Panc1 (cell line): ENCODE measurements around the gene TMPRSS13. TPM values are rescaled to one million over a fixed set of nuclear protein-coding genes. Genes with fewer than 3 reads are reported as not detected.

ENCODE experiments used
- ATAC-seq: fragments of 200-7000 bp; cut with Tn5 transposase; 2 replicates; pipeline ENCODE4 v1.9.1; 2020; ENCODE audit warnings: mild to moderate bottlenecking, moderate library complexity
- BruUV-seq: library from RNA; stranded (reverse); fragments of 400-500 nt; replicated peaks from 2 replicates; lab custom pipeline; 2021; lab: Mats Ljungman, UMichigan
- CTCF ChIA-PET: fragments of 300-600 bp; sonication (Branson Sonifier 250); formaldehyde crosslinking; loops from one replicate; lab custom pipeline; 2022; ENCODE audit warnings: antibody characterized with exemption; lab: Charles Lee
- POLR2A ChIA-PET: fragments of 300-600 bp; sonication (Branson Sonifier 250); formaldehyde crosslinking; loops from one replicate; lab custom pipeline; 2022; ENCODE audit warnings: antibody characterized with exemption; lab: Charles Lee
- DNase-seq: peaks from one replicate; pipeline ENCODE4 v3.0.0-alpha.2; 2010; ENCODE audit warnings: low read depth, low spot score
- H3K27ac ChIP-seq: 2 replicates; pipeline ENCODE4 v1.5.1; 2011; ENCODE audit warnings: mild to moderate bottlenecking, low read length, inconsistent platforms
- H3K27me3 ChIP-seq: fragments of 200-500 bp; sonication (Bioruptor generic); 2 replicates; pipeline ENCODE4 v1.6.0; 2014; ENCODE audit warnings: low read length, inconsistent platforms; ENCODE audit not compliant: control insufficient read depth, insufficient read depth
- H3K36me3 ChIP-seq: fragments of 200-500 bp; sonication (Bioruptor generic); 2 replicates; pipeline ENCODE4 v1.5.1; 2014; ENCODE audit warnings: inconsistent platforms, mild to moderate bottlenecking, low read length, moderate library complexity; ENCODE audit not compliant: control insufficient read depth, insufficient read depth
- H3K4me1 ChIP-seq: 2 replicates; pipeline ENCODE4 v1.5.1; 2011; ENCODE audit warnings: inconsistent platforms, mild to moderate bottlenecking, low read length, moderate library complexity; ENCODE audit not compliant: control insufficient read depth, insufficient read depth
- H3K4me3 ChIP-seq, 2 experiments: 2 replicates each; pipeline ENCODE4 v1.5.1; 2011 to 2012; ENCODE audit warnings: low read depth in 2 of 2, low read length in 2 of 2, mild to moderate bottlenecking in 2 of 2, inconsistent platforms in 1 of 2, moderate library complexity in 1 of 2
- H3K9me3 ChIP-seq: fragments of 200-500 bp; sonication (Bioruptor generic); 2 replicates; pipeline ENCODE4 v1.5.1; 2014; ENCODE audit warnings: low read depth, mild to moderate bottlenecking, inconsistent platforms, low read length, moderate library complexity; ENCODE audit not compliant: control insufficient read depth, insufficient read depth
- CTCF ChIP-seq: fragments of 450-650 bp; IDR thresholded peaks from 2 replicates; pipeline ENCODE4 v1.5.1; 2017; ENCODE audit warnings: mild to moderate bottlenecking
- POLR2AphosphoS5 ChIP-seq: IDR thresholded peaks from 2 replicates; pipeline ENCODE4 v1.6.1; 2012; ENCODE audit warnings: mild to moderate bottlenecking, low read depth, low read length, moderate library complexity
- SIN3A ChIP-seq: IDR thresholded peaks from 2 replicates; pipeline ENCODE4 v1.6.1; 2012; ENCODE audit warnings: low read depth, mild to moderate bottlenecking, low read length, moderate library complexity, borderline replicate concordance; ENCODE audit not compliant: insufficient read depth
- TCF7L2 ChIP-seq: IDR thresholded peaks from 2 replicates; pipeline ENCODE4 v1.6.1; 2011; ENCODE audit warnings: mild to moderate bottlenecking, low read depth, low read length, inconsistent platforms
- in situ Hi-C: cut with HindIII; loops from 2 replicates; pipeline ENCODE4 v1.10.0; 2016; ENCODE audit warnings: low sequenced_read_pairs, low pct_unique_long_range_greater_than_20kb
- intact Hi-C: fragments of 100-400 bp; cut with micrococcal nuclease; formaldehyde crosslinking; loops from one replicate; pipeline ENCODE4 v1.10.0; 2022; ENCODE audit not compliant: unreplicated experiment
- total RNA-seq: library from RNA; stranded (reverse); gene quantifications from one replicate; pipeline ENCODE4 v1.2.1, GENCODE V29; 2021; ENCODE audit not compliant: unreplicated experiment
- TF ChIP-seq, protein P1 (sequence below), 2 experiments: IDR thresholded peaks; 2 replicates each; pipeline ENCODE4 v1.6.1; 2011 to 2012; ENCODE audit warnings: low read depth in 2 of 2, control low read depth in 1 of 2, low read length in 1 of 2, mild to moderate bottlenecking in 1 of 2, moderate library complexity in 1 of 2; ENCODE audit not compliant: insufficient read depth in 1 of 2

TMPRSS13 gene
- total RNA-seq, 1 experiment from 2014 or later, result not detected

DNA sequence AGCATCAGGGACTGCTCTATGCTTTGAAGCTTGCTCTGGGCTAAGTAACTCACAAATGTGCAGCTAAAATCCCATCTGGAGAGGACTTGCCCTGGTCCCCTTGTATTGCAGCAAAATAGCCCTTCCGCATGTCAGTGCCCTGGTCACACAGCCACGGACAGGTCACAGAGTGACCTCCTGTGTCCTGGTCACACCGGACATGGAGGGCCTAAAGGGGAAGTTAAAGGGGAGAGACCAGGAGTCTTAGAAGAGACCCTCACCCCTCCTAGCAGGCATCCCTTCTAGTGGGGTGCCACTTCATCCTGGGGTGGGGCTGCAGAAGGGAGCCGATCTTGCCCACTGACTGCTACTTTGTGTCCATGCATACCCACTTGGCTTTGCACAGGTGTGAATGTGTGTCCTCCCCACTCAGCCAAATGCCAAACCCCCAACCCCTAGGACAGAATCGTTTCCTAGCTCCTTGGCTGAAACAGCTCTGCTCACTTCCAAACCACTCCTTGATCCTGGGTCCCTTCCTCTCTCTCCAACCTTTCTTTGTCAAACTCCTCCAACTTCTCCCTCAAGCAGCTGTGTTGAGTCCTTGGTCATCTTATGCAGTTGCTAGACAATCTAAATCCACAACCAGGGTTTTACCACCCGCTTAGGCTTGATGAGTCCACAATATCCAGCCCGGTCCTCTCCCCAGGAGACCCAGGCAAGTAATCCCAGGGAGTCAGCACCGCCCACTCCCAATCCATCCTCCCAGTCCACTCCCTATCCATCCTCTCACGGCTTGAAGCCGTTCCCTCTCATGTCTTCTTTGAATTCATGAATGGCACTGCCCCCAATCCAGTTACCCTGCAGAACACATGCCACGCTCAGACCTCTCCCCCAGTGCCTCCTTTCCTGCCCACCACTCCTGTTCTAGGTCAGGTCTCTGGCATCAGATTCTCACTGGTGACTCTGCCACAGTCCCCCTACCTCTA is 49.4 kb downstream of the TMPRSS13 start:
- CTCF ChIA-PET, result interaction anchor here (1.3 kb wide), 1 partner anchor 67 kb away, joined by 4 read pairs; no protein-coding TSS in a partner anchor
- intact Hi-C loops (no loop called here), in situ Hi-C loops (no loop called here)
- Histone ChIP-seq H3K4me3 (no peak overlapping the region), H3K27ac (no peak overlapping the region), H3K36me3 (no peaks in the 10 kb centered on the region), H3K4me1 (peaks cover 12% of the 10 kb centered on the region; the same call in 1 of the 2 replicates), H3K27me3 (peaks cover 74% of the 10 kb centered on the region), H3K9me3 (no peaks in the 10 kb centered on the region)
- POLR2A ChIA-PET, result no interaction called here
- TF ChIP-seq SIN3A (no peak), TCF7L2 (no peak), POLR2AphosphoS5 (no peak), CTCF (no peak)
- TF ChIP-seq, protein P1, sequence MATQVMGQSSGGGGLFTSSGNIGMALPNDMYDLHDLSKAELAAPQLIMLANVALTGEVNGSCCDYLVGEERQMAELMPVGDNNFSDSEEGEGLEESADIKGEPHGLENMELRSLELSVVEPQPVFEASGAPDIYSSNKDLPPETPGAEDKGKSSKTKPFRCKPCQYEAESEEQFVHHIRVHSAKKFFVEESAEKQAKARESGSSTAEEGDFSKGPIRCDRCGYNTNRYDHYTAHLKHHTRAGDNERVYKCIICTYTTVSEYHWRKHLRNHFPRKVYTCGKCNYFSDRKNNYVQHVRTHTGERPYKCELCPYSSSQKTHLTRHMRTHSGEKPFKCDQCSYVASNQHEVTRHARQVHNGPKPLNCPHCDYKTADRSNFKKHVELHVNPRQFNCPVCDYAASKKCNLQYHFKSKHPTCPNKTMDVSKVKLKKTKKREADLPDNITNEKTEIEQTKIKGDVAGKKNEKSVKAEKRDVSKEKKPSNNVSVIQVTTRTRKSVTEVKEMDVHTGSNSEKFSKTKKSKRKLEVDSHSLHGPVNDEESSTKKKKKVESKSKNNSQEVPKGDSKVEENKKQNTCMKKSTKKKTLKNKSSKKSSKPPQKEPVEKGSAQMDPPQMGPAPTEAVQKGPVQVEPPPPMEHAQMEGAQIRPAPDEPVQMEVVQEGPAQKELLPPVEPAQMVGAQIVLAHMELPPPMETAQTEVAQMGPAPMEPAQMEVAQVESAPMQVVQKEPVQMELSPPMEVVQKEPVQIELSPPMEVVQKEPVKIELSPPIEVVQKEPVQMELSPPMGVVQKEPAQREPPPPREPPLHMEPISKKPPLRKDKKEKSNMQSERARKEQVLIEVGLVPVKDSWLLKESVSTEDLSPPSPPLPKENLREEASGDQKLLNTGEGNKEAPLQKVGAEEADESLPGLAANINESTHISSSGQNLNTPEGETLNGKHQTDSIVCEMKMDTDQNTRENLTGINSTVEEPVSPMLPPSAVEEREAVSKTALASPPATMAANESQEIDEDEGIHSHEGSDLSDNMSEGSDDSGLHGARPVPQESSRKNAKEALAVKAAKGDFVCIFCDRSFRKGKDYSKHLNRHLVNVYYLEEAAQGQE (IDR thresholded peaks at IDR 0.05; ENCODE audit: insufficient read depth in 1 of 2, low read depth in 2 of 2, low read length in 1 of 2), result no peak
- no TSS peak for BruUV-seq
- ATAC-seq (no peak), DNase-seq (no peak)

- ChIA-PET POLR2A (no interaction called here), CTCF (interaction anchor here (1.3 kb wide), 1 partner anchor 68 kb away, joined by 4 read pairs; no protein-coding TSS in a partner anchor)
- Histone ChIP-seq H3K4me3 (no peak overlapping the region), H3K27ac (no peak overlapping the region), H3K27me3 (peaks cover 75% of the 10 kb centered on the region), H3K9me3 (no peaks in the 10 kb centered on the region), H3K36me3 (no peaks in the 10 kb centered on the region), H3K4me1 (peaks cover 12% of the 10 kb centered on the region; the same call in 1 of the 2 replicates)
- in situ Hi-C loops, result no loop called here
- ATAC-seq (no peak), DNase-seq (no peak)
- BruUV-seq, result no TSS peak
- intact Hi-C loops, result no loop called here
- TF ChIP-seq, protein P1 (IDR thresholded peaks at IDR 0.05; ENCODE audit: insufficient read depth in 1 of 2, low read depth in 2 of 2, low read length in 1 of 2), result no peak
- TF ChIP-seq CTCF, result no peak
- TF ChIP-seq TCF7L2, result no peak
- TF ChIP-seq POLR2AphosphoS5, result no peak
- TF ChIP-seq SIN3A, result no peak
Measured at GRCh38 chr11:117878939-117879475, 50.2 kb downstream of the TMPRSS13 start.
